Stimulated activated CD8-positive, alpha-beta memory T cell treated with anti-CD3 and anti-CD28 coated beads, Interleukin-12 subunit alpha, Interleukin-12 subunit beta, amount 100 ng/mL, for 4 hours (primary cell): ENCODE measurements around the gene GLRX3.
"Not testable (repeated sequence)": the region's sequence is repeated elsewhere in the genome, so short reads cannot be mapped to it uniquely, and the experiment has no call there.

Experiments
- DNase-seq: peaks from one replicate; pipeline ENCODE4 v3.0.0-alpha.2; 2020; ENCODE audit warnings: low read depth

The GLRX3 gene

DNA sequence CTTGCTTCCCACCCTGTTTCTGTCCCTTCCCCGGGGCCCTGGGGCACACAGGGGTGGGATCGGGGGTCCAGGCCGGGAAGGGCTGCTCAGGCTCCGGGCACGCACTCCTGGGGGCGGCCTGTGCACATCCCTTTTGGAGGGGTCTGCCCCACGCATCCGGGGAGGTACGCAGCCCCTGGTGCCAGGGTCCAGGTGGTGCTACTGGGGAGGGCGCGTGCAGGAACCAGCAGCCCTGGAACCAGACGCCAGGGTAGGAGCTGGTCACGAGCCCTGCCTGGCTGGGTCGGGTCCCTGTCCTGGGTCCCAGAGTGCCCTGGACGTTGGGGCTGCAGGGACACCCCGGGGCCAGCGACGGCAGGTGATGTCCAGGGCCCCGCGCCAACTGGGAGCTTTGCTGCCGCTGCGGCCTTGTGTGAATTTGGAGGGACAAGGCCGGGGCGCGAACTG, 53.4 kb downstream of the GLRX3 start:
- no peak for DNase-seq

DNA sequence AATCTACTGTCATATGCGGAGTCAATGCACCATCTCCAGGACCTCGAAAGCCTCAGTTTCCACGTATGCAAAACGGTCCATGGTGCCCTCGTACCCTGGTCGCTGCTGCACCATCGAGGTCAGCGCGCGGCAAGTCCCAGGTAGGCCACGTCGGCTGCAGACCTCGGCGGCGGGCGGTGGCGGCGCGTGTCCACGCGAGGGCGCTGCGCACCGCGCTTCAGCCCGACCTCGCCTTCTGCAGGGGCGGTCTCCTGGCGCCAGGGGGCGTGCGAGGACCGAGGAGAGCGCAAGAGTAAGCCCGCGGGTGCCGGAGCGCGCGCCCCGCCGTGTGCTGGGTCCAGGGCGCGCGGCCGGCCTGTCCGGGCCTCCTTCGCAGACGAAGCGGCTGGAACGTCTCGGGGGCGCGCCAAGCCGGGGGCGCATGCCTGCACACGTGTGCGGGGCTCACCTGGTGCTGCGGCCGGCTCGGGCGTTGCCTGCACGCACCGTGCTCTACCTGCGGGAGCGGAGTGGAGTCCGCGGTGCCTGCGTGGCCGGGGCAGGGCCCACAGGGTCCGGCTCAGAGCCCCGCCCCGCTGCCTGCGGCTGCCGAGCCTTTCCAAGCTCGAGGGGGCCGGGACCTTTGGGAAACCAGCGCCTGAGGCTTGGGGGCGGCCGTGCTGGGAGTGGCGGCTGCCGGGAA, 54.0 kb downstream of the GLRX3 start:
- peak; percentile 73 for DNase-seq

DNA sequence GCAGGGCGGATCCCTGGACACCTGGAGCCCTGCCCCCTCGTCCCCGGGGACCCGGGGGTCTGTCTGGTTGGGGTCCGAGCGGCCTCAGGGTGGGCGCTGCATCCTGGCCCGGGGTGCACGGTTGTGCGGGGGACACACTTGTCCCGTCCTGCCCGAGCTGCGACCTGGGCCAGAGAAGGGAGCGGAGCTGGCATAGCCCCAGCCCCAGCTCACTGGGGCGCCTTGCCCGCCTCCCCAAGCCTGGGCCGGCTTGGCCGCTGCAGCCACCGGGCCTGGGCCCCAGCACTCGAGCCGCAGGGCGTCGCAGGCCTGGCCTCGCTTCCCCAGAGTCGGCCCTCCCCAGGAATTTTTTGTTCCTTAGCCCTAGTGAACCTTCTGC, 54.5 kb downstream of the GLRX3 start:
- no peak for DNase-seq

DNA sequence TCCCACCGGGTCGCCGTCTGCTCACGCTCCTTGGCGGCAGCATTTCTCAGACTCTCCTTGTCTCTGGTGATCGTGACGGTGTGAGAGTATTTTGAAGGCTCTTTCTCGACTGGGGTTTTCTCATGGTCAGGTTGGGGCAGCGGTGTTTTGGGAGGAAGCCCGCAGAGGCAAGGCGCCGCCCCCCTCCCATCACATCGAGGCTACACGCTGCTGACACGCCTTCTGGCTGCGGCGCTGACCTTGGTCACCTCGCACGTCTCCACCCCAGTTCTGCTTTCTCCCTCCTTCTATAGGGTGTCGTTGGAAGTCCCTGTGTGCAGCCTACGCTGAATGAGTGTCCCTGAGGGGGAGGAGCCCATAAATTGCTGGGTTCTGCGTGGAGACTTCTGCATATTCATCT, 55.2 kb downstream of the GLRX3 start:
- DNase-seq, result no peak

DNA sequence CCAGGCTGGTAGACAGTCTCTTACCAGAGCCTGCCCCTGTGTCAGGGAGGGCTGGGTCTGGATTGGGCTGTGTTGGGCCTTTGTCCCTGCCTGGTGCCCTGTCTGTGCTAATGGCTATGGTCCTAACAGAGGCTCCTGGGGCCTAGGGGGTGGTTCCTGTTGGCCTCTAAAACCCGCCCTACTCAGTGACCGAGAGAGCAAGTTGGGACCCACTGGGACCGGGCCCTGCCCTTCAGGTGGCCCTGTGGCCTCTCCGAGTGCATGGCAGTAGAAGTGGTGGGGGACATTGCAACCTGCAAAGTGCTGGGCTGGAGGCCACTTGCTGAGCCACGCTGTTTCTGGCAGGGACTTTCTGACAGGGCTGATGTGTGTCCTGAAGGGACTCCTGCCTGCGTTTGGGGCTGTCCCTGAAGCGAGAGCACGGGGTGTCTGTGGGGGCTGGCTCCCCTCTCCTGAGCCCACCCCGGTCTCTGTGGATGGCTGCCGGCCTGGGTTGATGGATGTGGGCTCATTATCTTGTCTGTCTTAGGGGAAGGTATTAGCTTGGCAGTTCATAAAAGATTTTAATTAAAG, 56.2 kb downstream of the GLRX3 start:
- DNase-seq, result no peak

DNA sequence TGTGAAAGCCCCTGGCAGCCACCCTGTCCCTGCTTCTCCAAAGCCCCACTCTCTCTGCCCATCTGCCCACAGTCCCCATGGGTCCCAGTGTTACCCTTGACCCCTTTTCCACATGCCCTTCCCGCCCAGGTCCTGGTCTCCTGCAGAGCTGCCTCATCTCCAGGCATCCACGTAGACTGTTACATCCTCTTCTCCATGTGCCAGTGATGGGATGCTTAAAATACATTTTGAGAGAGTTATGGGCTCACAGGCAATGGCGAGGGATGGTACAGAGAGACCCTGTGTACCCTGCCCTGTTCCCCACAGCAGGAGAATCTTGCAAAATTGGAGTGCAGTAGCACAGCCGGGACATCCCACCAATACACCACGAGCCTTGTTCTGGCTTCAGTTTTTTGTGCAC, 56.8 kb downstream of the GLRX3 start:
- DNase-seq, result no peak

DNA sequence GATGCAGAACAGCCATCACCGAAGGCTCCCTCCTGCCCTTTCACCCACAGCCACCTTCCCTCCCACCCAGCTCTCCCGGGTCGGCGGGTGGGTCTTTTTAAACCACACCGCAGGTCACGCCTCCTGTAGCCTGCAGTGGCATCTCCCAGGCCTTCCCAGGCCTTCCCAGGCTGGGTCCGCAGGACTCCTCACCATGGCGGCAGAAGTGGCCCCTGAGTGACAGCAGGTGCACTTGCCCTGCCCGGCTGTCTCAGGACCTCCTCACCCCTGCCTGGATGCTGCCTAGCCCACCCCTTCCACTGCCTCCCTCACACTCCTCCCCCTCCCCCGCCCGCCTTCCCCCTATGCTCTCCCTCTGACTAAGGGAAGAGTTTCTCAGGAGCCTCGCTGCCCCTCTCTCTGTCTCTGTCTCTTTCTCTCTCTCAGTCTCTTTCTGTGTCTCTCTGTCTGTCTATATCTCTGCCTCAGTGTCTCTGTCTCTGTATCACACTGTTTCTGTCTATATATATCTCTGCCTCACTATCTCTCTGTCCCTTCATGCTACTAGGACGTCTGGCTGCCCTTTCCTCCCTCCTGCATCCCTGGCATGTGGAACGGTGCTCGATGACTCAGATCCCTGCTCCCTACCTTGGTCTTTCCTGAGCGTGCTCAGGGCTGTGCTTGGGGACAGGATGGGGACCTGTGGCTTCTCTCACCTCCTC, 57.5 kb downstream of the GLRX3 start:
- no peak for DNase-seq

DNA sequence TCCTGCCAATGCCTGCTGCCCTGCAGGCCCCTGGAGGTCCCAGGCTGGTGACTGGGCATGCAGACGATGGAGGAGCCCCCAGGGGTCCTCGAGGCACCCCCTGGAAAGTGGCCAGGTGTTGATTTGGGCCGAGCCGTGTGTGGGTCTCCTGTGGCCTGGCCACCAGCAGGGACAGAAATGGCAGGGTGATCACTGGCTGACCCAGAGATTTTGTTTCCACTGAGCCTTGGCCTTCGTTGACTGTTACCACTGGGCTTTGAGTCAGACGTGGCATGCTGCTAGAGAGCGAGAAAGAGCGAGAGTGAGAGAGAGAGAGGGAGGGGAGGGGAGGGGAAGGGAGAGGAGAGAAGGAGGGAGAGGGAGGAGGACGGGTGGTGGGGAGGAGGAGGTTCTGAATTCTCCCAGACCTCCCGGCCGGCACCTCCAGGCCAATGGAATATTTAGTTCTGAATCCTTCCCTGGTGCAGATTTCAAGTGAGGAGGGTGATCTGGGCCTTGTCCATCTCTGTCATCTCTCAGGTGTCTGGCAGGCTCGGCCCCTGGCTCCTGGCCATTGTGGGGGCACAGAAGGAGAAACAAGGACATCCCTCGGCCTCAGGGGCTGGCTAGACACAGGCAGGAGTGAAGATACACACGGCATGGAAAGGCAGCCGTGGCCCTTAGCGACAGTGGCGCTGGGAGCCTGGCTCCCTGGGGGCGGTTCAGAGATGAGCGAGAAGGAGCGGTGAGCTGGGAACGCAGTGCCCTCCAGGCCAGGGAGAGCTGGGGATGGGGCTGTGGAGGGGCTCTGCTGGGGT, 58.2 kb downstream of the GLRX3 start:
- no peak for DNase-seq

DNA sequence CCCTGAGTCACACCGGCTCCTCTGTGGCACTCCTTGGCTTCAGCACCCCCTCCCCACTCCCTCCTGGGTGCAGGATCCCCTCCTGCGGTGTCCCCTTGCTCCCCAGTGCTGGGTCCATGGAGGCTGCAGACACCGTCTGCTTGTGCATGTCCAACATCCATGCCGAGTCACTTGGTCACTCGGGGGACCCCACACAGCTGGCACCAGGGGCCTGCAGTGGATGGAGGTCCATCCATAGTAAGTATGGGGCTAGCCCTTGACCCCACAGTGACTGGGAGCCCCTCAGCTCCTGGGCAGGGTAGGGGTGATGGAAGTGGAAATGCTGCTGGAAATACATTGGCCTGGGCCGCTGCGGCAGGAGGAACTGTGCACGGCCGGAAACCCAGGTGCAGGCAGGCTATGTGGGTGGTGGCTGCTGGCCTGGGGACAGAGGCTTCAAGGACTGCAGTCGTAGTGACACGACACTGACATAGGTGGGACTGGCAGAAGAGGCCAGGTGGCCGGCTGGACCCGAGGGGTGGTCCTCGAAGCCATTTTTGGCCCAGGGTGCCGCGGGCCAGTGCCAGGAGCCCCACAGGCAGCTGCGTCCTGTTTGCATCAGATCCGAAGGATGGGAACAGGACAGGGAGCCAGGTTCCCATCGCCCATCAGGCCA, 58.9 kb downstream of the GLRX3 start:
- DNase-seq, result no peak

DNA sequence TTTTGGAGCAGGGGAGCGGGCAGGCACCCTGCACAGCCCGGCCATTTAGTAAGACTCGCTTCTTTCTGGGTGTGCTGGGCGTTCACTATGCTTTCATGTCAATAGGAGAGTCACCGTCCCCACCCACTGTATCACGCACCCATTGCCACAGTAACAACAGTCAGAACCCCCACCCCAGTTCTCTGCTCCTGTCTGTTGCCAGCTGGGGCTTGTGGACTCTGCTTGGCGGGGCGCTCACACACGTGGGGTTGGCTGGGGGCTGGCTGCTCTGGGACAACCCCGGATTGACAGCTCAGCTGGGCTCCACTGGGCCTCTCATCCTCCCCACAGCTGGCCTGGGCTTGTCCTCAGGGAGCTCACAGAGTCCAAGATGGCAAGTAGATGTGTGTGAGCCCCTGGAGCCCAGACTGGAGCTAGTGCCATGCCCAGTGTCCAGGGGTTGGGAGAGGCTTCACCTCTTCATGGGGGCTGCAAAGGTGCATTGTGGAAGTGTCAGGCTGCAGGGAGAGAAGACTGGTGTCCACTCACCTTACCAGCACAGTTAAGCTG, 59.6 kb downstream of the GLRX3 start:
- no peak for DNase-seq

DNA sequence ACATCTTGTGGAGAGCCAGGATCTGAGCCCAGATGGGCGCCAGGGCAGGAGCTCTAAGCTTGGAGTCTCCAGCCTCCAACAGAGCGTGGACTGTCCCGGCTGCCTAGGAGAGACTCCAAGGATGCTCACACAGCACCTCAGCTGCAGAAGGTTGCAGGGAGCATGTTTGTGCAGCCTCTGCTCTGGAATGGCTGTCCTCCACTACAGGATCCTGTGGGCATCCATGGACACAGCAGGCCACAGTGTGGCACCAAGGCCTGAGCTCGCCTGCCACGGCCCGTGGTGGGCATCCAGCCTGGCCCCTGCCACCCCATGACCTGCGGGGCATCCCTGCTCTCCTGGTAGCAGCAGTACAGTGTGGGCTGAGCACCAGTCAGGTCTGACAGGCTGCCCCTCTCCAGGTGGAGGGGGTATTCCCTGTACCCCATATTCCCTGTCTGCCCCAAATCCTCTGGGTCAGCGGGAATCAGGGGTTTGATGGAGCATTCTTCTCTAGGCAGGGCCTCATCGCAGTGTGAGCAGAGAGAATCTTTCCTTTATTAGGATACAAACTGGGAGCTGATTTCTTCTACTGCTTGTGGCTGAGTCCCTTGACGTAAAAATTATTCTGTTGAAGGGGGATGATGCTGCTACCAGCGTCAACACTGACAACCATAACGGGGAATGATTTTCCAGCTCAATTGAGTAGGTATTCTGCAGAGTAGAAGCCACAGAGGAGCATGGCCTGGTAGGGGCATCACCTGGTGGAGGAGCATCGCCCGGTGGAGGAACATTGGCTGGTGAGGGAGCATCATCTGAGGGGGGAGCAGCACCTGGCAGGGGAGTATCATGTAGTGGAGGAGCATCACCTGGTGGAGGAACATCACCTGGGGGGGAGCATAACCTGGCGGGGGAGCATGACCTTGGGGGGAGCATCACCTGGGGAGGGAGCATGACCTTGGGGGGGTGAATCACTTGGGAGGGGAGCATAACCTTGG, 60.6 kb downstream of the GLRX3 start:
- DNase-seq, result no peak

DNA sequence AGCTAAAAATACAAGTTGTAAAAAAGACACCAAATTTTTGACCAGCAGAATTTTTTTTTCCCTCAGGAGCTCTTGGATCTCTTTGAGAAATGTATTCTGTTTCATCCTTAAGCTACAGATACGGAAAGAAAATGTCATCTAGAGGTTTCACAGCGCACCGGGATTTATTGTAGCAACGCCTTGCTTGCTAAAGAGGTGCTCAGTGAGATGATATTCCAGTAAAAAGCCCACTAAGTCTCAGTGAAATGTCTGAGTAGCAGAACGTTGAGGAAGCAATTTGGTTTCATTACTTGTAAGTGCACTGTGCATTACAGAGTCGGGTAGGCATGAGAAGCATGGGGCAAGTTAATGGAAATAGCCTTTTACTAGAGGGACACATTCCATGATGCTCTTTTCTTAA, 62.5 kb downstream of the GLRX3 start:
- DNase-seq, result no peak

DNA sequence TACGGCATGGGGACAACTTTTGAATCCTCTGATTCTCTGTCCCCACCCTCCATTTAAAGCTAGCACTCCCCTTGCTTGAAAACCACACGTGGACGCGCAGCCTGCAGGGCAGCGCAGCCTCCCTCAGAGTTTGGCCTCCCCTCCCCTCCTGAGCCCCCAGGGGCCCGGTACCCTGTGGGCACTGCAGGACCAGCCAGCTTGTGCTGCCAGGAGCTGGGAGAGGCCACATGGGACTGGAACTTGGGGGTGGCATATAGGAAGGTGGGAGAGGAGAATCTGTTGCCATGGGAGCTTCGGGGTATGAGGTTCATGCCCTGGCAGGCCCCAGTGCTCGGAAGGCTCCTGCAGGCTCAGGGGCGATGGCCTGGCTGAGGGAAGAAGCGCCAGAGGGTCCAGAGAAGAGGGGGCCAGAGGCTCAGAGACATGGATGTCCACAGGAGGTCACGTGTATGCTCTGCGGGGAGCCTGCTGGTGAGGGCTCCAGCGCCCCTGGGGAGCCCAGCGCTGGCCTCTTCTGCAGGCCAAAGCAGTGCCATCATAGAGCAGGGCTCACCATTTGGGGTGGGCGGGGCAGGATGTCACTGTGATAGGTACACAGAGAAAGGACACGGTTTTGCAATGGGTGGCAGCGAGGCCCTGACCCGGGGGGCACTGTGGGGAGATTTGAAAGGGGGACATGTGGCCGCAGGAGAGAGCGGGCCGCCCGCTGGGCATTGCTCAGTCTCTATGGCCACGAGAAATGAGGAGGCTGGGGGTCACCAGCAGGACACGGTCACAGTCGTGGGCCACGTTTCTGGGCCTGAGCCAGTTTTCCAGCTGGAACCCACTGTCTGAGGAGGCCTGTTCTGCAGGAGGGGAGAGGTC, 64.2 kb downstream of the GLRX3 start:
- DNase-seq, result no peak

DNA sequence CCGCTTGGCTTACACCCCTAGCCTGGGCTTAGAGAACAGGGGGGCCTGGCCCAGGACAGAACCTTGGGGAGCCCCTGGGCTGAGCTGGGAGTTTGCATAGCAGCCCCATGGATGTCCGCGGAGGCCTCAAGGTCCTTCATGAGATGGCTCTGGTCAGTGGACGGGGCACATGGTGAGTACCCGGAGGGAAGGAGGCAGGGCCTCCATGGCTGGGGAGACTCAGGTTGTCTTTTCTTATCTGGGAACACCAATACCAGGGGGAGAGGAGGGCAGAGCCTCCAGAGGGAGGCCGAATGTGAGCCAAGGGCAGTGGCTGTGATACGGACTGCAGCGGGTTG, 64.8 kb downstream of the GLRX3 start:
- DNase-seq, result no peak

DNA sequence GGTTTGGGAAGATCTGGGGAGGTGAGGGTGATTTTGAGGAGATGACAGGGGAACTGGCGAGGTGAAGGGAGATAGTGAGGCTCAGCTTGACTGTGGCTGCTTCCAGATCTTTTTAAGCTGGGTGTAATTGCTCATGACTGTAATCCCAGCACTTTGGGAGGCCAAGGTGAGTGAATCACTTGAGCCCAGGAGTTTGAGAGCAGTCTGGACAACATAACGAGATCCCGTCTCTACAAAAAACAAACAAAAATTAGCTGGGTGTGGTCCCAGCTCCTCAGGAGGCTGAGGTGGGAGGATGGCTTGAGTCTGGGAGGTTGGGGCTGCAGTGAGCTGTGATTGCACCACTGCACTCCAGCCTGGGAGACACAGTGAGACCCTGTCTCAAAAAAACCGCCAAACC, 66.0 kb downstream of the GLRX3 start:
- not testable (repeated sequence) for DNase-seq

DNA sequence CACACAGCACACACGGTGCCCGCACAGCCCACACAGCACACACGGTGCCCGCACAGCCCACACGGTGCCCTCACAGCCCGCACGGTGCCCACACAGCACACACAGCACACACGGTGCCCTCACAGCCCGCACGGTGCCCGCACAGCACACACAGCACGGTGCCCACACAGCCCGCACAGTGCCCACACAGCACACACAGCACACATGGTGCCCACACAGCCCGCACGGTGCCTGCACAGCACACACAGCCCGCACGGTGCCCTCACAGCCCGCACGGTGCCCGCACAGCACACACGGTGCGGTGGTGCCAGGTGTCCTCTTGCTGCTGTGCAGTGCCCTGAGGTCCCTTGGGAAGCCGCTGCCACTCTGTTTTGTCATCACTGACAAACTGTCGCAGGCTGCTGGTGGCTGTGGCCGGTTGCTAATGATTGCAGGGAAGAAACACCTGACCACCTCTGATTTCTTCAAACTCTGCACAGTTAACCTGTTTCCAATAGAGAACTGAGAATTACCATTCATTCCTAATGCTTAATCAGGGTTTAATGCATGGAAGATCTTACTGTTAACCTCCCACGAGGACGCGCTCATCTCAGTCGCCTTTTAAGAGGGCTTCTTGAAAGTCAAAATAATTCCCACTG, 66.9 kb downstream of the GLRX3 start:
- DNase-seq, result no peak

DNA sequence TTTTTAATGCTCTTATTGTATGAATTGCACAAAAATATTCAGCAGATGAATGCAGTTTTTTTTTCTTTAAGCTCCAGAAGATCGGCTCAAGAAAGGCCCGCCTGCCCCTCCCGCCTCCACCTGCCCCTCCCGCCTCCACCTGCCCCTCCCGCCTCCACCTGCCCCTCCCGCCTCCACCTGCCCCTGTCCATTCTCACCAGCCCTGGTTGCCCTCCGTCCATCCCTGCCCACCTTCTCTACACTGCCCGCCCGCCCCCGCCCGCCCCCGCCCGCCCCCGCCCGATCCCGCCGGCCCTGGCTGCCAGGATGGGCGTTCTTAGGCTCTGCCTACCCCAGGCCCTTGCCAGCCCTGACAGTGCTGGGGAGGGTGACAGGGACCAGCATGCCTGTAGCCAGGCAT, 67.4 kb downstream of the GLRX3 start:
- no peak for DNase-seq

DNA sequence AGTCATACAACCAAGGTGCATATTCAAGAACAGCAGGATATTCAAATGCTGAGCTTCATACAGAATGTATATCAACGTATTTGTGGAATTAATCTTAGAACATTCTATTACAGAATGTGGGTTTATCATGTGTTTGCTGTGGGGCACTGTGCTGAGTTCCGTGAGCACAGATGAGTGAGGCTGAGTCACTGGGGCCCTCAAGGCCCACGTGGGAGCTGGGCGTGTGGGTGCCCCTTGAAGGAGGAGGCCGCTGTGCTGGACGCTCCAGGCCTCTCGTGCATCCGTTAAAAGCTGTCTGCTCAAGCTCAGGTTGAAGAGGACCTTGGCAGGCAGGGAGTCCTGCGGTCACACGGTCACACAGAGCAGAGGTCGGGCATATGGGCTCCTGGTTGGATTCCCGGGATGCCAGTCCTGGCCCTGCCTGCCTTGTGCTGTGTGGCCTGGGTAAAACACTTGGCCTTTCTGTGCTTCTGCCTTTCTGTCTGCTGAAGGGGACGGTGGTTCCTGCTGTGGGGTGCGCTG, 70.1 kb downstream of the GLRX3 start:
- no peak for DNase-seq

DNA sequence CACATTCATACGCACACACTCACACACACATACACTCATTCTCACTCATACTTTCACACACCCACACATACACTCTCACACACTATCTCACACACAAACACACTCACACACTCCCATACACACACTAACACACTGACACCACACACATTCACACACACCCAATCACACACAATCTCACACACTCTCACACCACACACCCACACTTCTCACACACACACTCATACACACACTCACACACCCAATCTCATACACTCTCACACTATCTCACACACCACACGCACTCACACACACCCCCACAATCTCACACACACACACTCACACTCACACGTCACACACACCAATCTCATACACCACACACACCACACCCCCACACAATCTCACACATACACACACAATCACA, 71.0 kb downstream of the GLRX3 start:
- DNase-seq, result no peak
